Hematopoietic multipotent progenitor cell (in vitro differentiated cells): Measurements from ENCODE around the gene ZNF415. TPM values are rescaled to one million over a fixed set of nuclear protein-coding genes. Genes with fewer than 3 reads are reported as not detected.
"Not testable (repeated sequence)": the region's sequence is repeated elsewhere in the genome, so short reads cannot be mapped to it uniquely, and the experiment has no call there.

Experiments
- DNase-seq, 3 donors: peaks; one replicate each; pipeline ENCODE4 v3.0.0-alpha.2; 2011 to 2015; ENCODE audit warnings: low read depth in 2 of 3, low spot score in 2 of 3
- total RNA-seq: library from RNA; depleted of rRNA; stranded (reverse); fragments of >200 nt; gene quantifications from one replicate; pipeline ENCODE4 v1.2.3, GENCODE V29; 2012

Gene ZNF415
- total RNA-seq, 1 donor: 4.6 TPM

DNA sequence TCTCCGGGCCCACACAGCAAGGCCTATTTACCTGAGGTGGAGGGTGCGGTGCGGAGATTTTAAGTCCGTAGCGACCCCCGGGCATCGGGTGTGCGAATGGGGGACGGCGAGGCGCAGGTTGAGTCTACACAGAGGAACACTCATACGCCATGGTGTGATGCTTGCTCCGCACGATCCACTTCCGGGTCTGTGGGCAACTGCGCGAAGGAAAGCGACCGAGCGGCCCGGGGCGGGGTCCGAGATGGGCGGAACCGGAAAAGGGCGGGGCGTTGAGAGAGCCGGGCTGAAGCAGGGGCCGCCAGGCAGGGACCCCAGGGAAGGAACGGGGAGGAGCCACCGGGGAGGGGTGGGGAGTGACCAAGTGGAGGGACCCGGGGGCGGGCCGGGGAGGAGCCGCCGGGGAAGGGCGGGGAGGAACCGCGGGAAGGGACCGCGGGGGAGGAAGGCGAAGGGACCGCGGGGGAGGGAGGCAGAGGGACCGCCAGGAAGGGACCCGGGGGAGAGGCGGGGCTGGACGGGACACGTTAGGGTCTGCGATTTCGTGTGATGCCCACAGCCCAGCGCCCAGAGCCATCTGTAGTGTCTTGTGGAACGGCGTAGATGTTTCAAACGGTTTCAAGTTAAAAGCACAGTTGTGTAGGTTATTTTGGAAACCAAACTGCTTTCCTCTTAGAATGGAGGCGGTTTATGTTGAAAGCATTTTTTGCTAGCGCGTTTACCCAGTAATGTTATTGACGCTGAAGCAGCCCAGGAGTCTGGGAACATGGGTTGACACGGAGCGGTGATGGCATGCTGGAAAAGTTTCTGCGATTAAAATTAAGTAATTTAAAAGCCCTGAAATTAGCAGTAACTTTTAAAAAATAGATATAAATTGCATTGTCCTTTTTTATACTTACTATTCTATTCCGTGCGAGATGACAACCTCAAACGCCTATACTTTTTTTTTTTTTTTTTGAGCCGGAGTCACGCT, 29.2 kb downstream of the ZNF415 start, which contains the start of gene ZNF160:
Gene ZNF160, minus strand, starts transcription at position 189 of the 970 bp plus-strand sequence. CDS start 17,146 bp downstream, outside the sequence.
- peak; percentile 88 to 99 (median 99) for DNase-seq

DNA sequence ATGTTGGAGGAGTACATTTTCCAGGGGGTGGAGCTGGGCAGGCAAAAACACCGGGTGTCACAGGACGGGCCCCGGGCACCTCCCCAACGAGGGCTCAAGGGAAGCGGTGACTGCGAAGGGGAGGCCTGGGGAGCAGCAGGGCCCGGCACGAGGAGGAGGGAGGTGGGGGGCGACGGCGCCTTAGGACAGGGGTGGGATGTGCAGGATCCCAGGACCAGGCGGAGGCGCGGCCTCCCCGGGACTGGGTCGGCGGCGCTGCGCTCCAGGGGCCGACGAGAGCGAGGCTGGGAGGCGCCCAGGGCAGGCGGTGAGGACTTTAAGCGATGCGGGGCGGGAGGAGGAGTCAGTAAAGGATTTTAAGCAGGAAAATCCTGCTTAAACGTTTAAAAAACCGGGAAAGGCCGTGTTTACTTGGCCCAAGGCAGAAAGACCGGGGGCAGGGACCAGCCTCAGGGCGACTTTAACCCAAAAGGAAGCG, 29.9 kb downstream of the ZNF415 start:
- peak in 2 of 3 donors; percentile 14 to 54 for DNase-seq

DNA sequence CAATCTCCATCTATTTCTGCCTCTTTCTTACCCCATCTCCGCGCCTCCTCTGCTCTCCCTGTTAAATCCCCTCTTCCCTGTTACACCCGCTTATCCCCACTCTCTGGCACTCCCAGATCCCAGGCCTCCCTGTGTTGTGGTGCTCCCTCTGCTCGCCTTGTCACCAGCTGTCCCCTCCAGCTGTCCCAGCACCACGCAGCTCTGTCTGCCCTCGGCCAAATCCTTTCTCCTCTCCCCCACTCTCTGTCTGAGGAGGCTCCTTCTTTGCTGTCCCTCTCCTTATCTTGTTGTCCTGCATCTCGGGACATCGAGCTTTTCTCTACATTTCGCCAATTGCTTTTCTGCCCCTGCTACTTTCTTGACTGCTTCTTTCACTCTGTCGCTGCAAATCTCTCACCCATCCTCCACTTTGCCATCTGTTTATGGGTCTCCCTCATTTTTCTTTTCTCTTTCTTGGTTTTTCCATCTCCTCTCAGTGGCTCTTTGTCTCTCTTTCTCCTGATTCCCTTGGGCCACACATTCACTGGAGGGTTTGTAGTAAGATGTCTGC, 30.4 kb downstream of the ZNF415 start:
- DNase-seq: no peak

DNA sequence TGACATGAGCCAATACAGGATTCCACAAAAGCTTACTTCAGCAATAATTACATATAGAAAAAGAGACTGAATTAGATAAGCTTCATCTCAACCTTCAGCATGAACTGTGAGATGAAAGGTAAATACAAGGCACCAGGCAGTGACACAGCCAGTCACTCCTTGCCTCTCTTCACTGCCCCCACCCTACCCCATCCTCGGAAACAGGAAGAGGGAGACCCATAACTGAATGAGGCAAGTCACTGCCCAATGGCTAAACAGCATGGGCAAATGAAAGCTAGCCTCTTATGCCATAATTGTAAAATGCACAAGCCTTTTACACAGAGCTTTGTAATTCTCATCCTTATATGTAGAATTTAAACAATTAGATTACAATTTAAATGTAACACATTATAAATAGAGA, 31.2 kb downstream of the ZNF415 start:
- DNase-seq: peak in 1 of 3 donors; percentile 34

DNA sequence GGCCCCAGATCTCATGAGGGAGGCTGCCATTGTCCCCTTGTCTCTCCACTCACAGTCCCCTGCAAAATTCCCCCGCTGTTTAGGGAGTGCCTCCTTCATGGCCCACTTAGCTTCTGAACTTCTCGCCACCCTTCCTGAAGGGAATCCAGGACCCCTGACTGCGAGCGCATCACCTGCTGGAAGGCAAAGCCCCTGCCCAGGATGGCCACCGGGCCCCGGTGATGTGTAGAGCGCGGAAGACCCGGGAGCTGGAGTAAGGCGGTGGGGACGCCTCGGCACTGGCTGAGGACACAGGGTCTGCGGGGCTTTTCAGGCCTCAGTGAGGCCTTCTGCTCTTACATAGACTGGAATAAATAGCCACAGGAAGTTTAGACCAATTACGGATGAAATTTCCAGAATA, 34.1 kb downstream of the ZNF415 start:
- not testable (repeated sequence) for DNase-seq

DNA sequence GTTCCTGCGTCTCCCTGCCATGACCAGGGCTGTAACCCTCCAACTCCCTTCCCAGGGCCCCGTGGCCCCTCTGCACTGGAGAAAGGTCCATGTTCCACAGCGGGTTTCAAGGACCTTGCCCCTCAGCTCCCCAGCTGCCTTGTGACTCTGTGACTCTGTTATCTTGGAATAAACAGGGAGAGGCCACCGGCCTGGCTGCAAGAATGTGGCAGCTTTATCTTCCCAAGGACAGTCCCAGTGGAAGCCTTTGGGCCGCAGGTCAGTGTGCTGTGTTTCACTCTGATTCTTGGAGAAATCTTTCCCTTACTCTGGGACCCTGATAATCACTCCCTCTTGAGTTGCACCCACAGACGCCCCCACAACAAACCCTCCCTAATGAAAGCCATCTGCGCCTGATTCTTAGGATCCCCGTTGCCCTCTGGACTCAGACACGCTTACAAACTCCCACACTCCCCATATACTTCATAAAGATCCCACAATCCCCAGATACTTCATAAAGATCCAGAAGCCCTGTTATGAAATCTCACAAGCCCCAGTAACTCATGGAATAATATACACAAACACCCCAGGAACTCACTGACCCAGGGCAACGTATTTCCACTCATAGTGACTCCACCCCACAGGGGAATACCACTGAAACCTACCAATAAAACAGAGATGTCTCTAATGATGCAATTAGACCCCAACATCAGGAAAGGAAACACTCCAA, 35.6 kb downstream of the ZNF415 start:
- not testable (repeated sequence) for DNase-seq

DNA sequence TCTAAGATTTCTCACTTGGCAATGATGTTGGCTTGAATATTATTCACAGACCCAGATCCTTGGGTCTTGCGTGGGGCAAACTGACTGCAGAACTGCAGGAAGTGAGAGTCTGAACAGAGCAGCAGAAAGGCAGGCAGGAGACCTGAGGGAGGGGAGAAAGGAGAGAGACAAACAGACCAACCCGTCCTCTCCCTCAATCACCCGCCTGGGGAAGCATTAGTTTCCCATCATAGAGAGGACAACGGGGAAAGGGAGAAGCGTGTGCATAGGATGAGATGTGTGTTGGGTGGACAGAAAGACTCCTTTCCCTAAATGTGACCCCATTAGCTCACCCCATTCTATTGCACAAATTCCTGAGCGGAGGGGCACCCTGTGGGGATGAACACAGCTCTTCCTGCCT, 36.1 kb downstream of the ZNF415 start:
- not testable (repeated sequence) for DNase-seq

DNA sequence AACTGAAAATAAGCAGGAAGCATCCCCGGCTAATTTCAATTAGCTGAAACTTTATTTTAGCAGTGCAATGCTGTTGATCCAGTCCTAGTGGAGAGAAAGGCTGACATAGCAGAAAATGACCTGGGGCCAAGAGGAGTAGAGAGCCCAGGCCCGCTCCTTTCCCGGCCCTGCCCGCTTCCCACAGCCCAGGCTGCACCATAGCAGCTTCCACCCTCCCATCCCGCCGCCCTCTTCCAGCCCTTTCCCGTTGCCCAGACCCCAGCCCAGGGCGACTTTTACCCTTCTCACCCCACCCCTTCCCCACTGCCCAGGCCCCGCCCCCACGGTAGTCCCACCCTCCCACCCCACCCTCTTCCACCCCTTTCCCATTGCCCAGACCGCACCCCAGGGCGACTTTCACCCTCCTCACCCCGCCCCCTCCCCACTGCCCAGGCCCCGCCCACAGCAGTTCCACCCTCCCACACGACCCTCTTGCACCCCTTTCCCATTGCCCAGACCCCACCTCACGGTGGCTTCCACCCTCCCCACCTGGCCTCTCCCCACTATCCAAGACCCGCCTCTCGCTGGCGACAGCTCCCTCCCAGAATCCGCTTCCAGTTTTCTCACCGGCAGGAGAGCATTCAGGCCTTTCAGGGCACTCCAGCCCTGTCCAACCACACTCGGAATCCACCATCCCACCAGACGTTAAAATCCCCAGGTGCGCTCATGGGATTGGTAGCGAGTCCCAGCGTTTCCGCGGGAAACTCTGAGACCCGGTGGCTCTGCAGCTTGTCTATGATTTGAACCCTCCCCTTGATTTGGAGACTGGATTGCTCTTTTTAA, 37.7 kb downstream of the ZNF415 start:
- DNase-seq: no peak

DNA sequence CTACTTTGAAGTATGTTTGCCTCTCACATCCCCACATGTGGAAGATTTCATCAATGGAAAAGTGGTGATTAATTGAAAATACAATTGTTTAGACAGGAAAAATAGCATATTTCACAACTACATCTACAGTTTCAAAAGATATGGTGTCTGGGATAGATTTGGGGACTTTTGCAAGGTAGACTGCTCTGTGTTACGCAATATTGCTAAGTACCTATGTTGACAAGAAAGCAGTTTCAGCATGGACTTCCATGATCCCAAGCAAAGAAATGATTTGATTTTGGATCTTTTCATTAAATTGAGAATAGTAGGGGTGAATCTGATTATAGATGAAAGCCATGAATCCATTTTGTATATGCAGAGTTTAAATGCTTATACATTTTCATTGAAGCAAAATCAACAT, 40.0 kb downstream of the ZNF415 start:
- DNase-seq: no peak

DNA sequence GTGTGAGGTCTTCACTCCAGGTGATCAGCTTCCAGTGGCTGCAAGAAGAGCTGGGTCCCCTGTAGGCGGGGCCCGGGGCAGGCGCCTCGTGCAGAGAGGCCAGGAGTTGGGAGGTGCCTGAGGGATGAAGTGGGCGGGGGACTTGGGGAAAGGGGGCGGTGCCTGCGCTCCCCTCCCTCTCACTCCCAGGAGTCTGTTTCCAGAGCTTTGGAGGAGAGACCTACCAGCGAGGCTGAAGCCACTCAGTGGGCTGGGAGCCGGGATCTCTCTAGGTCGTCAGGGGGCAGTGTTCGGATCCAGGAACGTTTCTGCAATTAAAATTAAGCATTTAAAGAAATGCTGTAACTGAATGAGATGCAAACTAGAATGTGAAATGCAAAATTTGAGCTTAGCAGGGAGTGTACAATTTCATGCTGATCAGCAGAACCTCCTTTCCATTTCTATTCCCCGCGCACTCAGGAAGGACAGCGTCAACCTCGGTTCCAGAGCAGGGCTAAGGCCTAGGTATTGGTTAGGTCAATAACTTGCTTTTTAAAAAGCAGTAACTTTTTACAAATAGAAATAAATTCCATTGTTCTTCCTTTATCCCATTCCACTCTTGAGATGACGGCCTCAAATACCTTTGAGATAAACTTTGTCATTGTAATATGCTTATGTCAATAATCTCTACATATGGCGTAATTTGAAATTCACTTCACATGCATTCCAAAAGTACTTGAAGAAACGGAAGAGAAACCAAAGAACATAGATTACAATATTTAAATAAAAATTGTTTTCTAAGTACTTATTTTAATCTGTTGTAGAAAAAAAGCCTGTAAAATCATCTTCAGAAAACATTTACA, 41.1 kb downstream of the ZNF415 start:
- DNase-seq: no peak

DNA sequence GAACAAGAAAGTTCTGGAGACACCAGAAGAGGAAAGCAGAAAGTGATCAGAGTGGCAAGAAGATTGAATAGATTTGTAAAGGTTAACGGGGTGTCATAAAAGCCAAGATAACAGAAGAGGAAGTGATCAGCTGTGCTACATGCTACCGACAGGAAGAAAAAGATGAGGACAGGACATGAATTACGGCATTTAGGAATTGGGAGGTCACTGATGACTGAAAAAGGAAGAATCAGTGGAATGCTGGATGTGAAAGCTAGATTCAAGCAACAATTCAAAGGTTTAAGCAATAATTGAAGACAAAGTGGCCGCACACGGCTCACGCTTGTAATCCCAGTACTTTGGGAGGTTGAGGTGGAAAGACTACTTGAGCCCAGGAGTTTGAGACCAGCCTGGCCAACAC, 44.6 kb downstream of the ZNF415 start:
- no peak for DNase-seq

DNA sequence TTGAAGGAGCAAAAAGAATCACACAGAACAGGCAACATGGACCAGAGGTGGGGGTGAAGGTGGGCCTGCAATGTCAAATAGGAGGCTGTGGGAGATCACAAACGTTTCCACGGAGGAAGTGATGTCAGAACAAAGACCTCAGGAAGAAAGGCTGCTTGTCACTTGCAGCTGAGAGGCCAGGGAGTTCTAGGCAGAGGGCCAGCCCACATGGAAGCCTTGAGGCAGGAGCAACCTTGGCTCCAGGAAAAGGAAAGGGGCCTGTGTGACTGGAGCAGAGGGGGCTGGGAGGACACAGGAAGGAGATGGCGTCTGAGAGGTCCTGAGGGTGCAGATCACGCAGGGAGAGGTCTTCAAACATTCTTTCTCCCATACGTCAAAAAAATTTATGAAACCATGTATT, 45.8 kb downstream of the ZNF415 start:
- DNase-seq: peak in 1 of 3 donors; percentile 10

DNA sequence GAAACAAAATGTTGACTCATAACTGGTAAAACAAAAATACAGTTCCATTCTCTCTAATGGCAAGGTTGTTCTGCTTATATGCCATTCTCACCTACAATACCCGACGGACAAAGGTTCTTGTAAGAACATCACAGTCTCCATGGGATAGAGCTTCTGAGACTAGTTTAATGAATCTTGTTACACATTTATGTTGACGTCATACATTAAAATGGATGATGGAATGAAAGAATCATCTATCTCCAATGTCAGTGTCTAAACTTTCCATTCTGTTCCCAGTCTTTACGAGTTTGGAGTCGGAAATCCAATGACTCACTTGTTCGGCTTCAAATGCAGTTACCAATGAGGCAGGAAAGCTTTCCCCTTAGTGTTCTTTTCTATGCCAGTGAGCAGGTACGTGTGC, 47.2 kb downstream of the ZNF415 start:
- DNase-seq: no peak

DNA sequence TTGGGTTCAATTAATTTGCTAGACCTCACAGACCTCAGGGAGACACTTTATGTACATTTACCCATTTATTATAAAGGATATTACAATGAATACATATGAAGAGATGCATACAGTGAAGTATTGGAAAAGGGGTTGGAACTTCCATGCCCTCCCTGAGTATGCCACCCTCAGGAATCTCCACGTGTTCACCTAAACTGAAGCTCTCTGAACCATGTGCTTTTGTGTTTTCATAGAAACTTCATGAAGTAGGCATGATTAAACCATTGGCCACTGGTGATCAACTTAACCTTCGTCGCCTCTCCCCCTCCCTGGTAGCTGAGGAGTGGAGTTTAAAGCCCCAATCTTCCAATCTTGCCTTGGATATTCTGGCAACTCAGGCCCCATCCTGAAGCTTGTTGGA, 49.8 kb downstream of the ZNF415 start:
- DNase-seq: no peak

DNA sequence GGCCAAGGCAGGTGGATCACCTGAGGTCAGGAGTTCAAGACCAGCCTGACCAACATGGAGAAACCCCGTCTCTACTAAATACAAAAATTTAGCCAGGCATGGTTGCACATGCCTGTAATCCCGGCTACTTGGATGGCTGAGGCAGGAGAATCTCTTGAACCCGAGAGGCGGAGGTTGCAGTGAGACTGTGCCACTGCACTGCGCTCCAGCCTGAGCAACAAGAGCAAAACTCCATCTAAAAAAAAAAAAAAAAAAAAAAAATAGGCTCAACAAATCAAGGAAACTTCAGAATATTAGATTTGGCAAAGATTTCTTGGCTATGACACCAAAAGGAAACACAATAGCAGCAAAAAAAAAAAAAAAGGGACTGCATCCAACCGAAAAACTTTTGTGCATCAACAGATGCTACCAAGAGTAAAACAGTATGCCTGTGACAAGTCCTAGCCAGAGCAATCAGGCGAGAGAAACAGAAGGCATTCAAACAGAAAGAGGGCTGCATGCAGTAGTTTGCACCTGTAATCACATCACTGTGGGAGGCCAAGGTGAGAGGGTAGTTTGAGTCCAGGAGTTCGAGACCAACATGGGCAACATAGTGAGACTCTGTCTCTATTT, 53.3 kb downstream of the ZNF415 start:
- no peak for DNase-seq

DNA sequence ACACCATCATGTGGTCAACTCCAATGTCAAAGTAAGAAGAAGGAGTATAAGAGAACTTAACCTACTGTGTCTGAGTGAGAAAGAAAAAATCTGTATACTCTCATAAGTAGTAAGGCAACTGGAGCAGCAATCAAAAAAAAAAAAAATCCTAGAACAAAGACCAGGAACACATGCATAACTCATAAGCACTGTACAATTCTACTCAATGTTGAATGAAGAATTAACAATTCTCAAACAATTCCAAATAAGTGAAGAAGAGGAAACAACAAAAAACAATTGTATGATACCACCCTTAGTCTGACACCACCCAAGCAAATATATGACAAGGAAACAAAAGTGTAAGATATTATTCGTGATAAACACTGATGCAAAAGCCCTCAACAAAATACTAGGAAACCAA, 54.0 kb downstream of the ZNF415 start:
- DNase-seq: no peak

DNA sequence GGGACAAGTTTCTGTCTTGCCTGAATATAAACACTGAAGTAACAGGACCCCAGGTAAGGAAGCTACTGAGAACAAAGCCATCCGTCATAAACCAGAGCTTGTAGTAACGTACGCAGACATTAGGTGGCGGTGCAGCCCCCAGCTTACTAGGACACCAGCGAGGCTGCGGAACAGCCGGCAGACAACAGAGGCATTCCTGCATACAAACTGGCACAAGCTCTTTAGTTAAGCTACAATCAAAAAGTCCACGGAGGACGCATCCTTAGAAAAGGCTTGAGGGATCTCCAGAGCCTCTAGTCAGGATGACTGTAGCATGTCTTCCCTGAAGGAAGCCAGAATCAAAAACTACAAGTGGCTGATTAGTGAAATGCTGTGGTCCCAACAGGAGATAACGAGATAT, 55.7 kb downstream of the ZNF415 start:
- DNase-seq: peak in 2 of 3 donors; percentile 9 to 23

DNA sequence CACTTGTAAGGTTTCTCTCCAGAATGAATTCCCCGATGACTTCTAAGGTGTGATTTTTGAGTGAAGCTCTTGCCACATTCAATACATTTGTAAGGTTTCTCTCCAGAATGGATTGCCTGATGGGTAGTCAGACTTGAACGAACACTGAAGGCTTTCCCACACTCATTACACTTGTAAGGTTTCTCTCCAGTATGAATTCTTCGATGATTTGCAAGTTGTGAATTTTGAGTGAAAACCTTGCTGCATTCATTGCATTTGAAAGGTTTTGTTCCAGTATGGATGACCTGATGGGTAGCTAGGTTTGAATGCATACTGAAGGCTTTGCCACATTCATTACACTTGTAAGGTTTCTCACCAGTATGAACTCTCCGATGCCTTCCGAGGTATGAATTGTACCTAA, 63.9 kb downstream of the ZNF415 start:
- no peak for DNase-seq

DNA sequence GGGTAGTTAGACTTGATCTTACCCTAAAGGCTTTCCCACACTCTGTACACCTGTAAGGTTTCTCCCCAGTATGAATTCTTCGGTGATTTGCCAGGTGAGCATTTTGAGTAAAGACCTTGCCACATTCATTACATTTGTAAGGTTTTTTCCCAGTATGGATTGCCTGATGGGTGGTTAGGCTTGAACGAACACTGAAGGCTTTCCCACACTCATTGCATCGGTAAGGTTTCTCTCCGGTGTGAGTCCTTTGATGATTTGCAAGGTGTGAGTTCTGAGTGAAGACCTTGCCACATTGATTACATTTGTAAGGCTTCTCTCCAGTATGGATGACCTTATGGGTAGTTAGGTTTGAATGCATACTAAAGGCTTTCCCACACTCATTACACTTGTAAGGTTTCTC, 64.5 kb downstream of the ZNF415 start:
- no peak for DNase-seq
